Measurements from ENCODE around the gene TMEM25. TPM values are rescaled to one million over a fixed set of nuclear protein-coding genes. Genes with fewer than 3 reads are reported as not detected.

TMEM25 gene
- total and polyA plus RNA-seq, 2 of the 13 experiments (the other 11 are each of a cell fraction or from before 2014, with no cell fraction given), result 7.5 to 17.2 TPM

DNA sequence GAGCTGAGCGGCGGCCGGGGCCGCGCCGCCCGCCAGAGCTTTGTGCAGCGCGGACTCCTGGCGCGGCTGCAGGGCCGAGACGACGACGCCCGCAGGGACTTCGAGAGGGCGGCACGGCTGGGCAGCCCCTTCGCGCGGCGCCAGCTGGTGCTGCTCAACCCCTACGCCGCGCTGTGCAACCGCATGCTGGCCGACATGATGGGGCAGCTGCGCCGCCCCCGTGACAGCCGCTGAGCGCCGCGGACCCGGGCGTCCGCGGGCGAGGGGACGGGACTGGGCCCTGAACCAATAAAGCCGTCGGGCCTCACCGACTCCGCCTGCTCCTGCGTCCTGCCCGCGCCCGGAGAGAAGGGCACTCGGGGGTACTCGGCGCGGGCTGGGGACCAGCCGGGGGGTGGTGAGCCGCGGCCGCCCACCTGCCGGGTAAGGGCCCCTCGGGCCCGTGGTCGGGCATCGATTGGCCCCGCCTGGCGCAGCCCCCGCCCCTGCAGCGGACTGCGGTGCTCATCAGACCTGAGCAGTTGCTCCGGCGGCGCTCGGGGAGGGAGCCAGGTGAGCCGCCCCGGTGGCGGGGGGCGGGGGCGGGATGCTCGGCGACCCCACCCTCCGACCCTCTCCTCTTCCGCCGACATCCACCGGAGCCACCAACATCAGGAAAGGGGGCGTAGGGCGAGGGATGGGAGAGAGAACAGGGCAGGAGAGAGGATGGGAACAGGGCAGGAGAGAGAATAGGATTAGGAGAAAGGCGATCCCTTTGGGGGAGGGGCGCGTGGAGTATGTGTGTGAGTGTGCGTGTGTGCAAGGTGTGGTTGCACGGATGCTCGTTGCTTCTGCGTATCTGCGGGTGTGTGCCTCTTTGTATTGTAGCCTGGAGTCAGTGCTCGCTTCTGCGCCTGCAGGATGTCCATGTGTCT, at the start of gene TMEM25 (continued):
- TF ChIP-seq, protein P1, sequence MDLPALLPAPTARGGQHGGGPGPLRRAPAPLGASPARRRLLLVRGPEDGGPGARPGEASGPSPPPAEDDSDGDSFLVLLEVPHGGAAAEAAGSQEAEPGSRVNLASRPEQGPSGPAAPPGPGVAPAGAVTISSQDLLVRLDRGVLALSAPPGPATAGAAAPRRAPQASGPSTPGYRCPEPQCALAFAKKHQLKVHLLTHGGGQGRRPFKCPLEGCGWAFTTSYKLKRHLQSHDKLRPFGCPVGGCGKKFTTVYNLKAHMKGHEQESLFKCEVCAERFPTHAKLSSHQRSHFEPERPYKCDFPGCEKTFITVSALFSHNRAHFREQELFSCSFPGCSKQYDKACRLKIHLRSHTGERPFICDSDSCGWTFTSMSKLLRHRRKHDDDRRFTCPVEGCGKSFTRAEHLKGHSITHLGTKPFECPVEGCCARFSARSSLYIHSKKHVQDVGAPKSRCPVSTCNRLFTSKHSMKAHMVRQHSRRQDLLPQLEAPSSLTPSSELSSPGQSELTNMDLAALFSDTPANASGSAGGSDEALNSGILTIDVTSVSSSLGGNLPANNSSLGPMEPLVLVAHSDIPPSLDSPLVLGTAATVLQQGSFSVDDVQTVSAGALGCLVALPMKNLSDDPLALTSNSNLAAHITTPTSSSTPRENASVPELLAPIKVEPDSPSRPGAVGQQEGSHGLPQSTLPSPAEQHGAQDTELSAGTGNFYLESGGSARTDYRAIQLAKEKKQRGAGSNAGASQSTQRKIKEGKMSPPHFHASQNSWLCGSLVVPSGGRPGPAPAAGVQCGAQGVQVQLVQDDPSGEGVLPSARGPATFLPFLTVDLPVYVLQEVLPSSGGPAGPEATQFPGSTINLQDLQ (CRISPR knock-in tag; IDR thresholded peaks at IDR 0.05), result 0 out of 2 replicates have a peak, but pooled peaks have one; percentile 9
- TF ChIP-seq NCOA1 (CRISPR knock-in tag; IDR thresholded peaks at IDR 0.05), result no peak
- peak; percentile 56; the same call in 1 of the 2 replicates for TF ChIP-seq MED13 (CRISPR knock-in tag; IDR thresholded peaks at IDR 0.05)
- TF ChIP-seq ZNF234 (CRISPR knock-in tag; conservative IDR thresholded peaks at IDR 0.05), result no peak
- peak; percentile 46 for TF ChIP-seq ZNF18 (CRISPR knock-in tag; IDR thresholded peaks at IDR 0.05; ENCODE audit: insufficient replicate concordance)
- TF ChIP-seq RBFOX2 (IDR thresholded peaks at IDR 0.05; ENCODE audit: low read depth, low read length), result peak; percentile 88
- no peak for TF ChIP-seq MAFF (IDR thresholded peaks at IDR 0.05; ENCODE audit: low read depth, low read length)
- TF ChIP-seq SALL2 (CRISPR knock-in tag; IDR thresholded peaks at IDR 0.05), result peak; percentile 69; the same call in 1 of the 2 replicates
- TF ChIP-seq PHF21A (CRISPR knock-in tag; IDR thresholded peaks at IDR 0.05), result peak; percentile 40; the same call in 1 of the 2 replicates
- TF ChIP-seq TOPORS (CRISPR knock-in tag; IDR thresholded peaks at IDR 0.05), result peak; percentile 66; the same call in 1 of the 2 replicates
- no peak for TF ChIP-seq ZBTB4 (CRISPR knock-in tag; IDR thresholded peaks at IDR 0.05; ENCODE audit: borderline replicate concordance)
- no peak for TF ChIP-seq FOXK2 (IDR thresholded peaks at IDR 0.05)
- no peak for TF ChIP-seq SUZ12 (IDR thresholded peaks at IDR 0.05; ENCODE audit: low read depth, low read length)
- TF ChIP-seq TSC22D2 (CRISPR knock-in tag; IDR thresholded peaks at IDR 0.05; ENCODE audit: borderline replicate concordance), result no peak
- TF ChIP-seq HMG20A (CRISPR knock-in tag; IDR thresholded peaks at IDR 0.05; ENCODE audit: borderline replicate concordance), result no peak
- TF ChIP-seq, protein P2, sequence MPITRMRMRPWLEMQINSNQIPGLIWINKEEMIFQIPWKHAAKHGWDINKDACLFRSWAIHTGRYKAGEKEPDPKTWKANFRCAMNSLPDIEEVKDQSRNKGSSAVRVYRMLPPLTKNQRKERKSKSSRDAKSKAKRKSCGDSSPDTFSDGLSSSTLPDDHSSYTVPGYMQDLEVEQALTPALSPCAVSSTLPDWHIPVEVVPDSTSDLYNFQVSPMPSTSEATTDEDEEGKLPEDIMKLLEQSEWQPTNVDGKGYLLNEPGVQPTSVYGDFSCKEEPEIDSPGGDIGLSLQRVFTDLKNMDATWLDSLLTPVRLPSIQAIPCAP (CRISPR knock-in tag; IDR thresholded peaks at IDR 0.05; ENCODE audit: low read depth), result no peak
- TF ChIP-seq, protein P3, sequence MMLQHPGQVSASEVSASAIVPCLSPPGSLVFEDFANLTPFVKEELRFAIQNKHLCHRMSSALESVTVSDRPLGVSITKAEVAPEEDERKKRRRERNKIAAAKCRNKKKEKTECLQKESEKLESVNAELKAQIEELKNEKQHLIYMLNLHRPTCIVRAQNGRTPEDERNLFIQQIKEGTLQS (CRISPR knock-in tag; IDR thresholded peaks at IDR 0.05), result no peak
- TF ChIP-seq ATF5 (CRISPR knock-in tag; IDR thresholded peaks at IDR 0.05; ENCODE audit: low read depth), result no peak
- no peak for TF ChIP-seq ADNP (CRISPR knock-in tag; IDR thresholded peaks at IDR 0.05)

Measured in HepG2 (cell line).